ENCODE measurements around the gene LRP1B.

The LRP1B gene

GRCh38 chr2:140747090-140747489 is 1383.7 kb downstream of the LRP1B start:
- Histone ChIP-seq H3K9me3 (no peaks in the 10 kb centered on the region), H3K36me3 (no peaks in the 10 kb centered on the region), H3K4me1 (ENCODE audit: control insufficient read depth in 1 of 2, insufficient read depth in 1 of 2, low read depth in 1 of 2, low read length in 1 of 2) (no peaks in the 10 kb centered on the region), H3K27ac (no peak overlapping the region), H3K4me3 (ENCODE audit: low read depth in 1 of 2, low read length in 1 of 2) (no peak overlapping the region), H3K27me3 (no peaks in the 10 kb centered on the region)
- TF ChIP-seq CTCF (IDR thresholded peaks at IDR 0.05) = no peak

- Histone ChIP-seq H3K27me3 (no peaks in the 10 kb centered on the region), H3K4me1 (ENCODE audit: control insufficient read depth in 1 of 2, insufficient read depth in 1 of 2, low read depth in 1 of 2, low read length in 1 of 2) (no peaks in the 10 kb centered on the region), H3K36me3 (no peaks in the 10 kb centered on the region), H3K4me3 (ENCODE audit: low read depth in 1 of 2, low read length in 1 of 2) (no peak overlapping the region), H3K9me3 (no peaks in the 10 kb centered on the region), H3K27ac (no peak overlapping the region)
- TF ChIP-seq CTCF (IDR thresholded peaks at IDR 0.05) = no peak
Observed at GRCh38 chr2:140744379-140744778, 1386.4 kb downstream of the LRP1B start.

GRCh38 chr2:140737006-140737405 is 1393.8 kb downstream of the LRP1B start:
- no peak for TF ChIP-seq CTCF (IDR thresholded peaks at IDR 0.05)
- no peak overlapping the region for H3K4me3 ChIP-seq (ENCODE audit: low read depth in 1 of 2, low read length in 1 of 2)
- no peak overlapping the region for H3K27ac ChIP-seq
- H3K9me3 ChIP-seq = no peaks in the 10 kb centered on the region
- H3K4me1 ChIP-seq (ENCODE audit: control insufficient read depth in 1 of 2, insufficient read depth in 1 of 2, low read depth in 1 of 2, low read length in 1 of 2) = no peaks in the 10 kb centered on the region
- H3K36me3 ChIP-seq = no peaks in the 10 kb centered on the region
- no peaks in the 10 kb centered on the region for H3K27me3 ChIP-seq

GRCh38 chr2:140734992-140735391 is 1395.8 kb downstream of the LRP1B start:
- no peaks in the 10 kb centered on the region for H3K4me1 ChIP-seq (ENCODE audit: control insufficient read depth in 1 of 2, insufficient read depth in 1 of 2, low read depth in 1 of 2, low read length in 1 of 2)
- no peak for TF ChIP-seq CTCF (IDR thresholded peaks at IDR 0.05)
- H3K9me3 ChIP-seq = no peaks in the 10 kb centered on the region
- H3K27ac ChIP-seq = no peak overlapping the region
- no peaks in the 10 kb centered on the region for H3K36me3 ChIP-seq
- no peak overlapping the region for H3K4me3 ChIP-seq (ENCODE audit: low read depth in 1 of 2, low read length in 1 of 2)
- H3K27me3 ChIP-seq = no peaks in the 10 kb centered on the region

GRCh38 chr2:140718999-140719398 is 1411.8 kb downstream of the LRP1B start:
- no peaks in the 10 kb centered on the region for H3K36me3 ChIP-seq
- H3K9me3 ChIP-seq = no peaks in the 10 kb centered on the region
- no peak overlapping the region for H3K4me3 ChIP-seq (ENCODE audit: low read depth in 1 of 2, low read length in 1 of 2)
- no peaks in the 10 kb centered on the region for H3K4me1 ChIP-seq (ENCODE audit: control insufficient read depth in 1 of 2, insufficient read depth in 1 of 2, low read depth in 1 of 2, low read length in 1 of 2)
- no peak overlapping the region for H3K27ac ChIP-seq
- no peaks in the 10 kb centered on the region for H3K27me3 ChIP-seq
- no peak for TF ChIP-seq CTCF (IDR thresholded peaks at IDR 0.05)

- TF ChIP-seq CTCF (IDR thresholded peaks at IDR 0.05) = no peak
- Histone ChIP-seq H3K4me1 (ENCODE audit: control insufficient read depth in 1 of 2, insufficient read depth in 1 of 2, low read depth in 1 of 2, low read length in 1 of 2) (no peaks in the 10 kb centered on the region), H3K27me3 (no peaks in the 10 kb centered on the region), H3K27ac (no peak overlapping the region), H3K36me3 (no peaks in the 10 kb centered on the region), H3K9me3 (no peaks in the 10 kb centered on the region), H3K4me3 (ENCODE audit: low read depth in 1 of 2, low read length in 1 of 2) (no peak overlapping the region)
Observed at GRCh38 chr2:140717481-140717880, 1413.3 kb downstream of the LRP1B start.

All from neutrophil (primary cell).